GM20431 (cell line): Measurements from ENCODE around the gene ADCY3.

Experiments used
- in situ Hi-C: fragments of 300-500 bp; cut with MseI, MboI; formaldehyde crosslinking; loops from one replicate; pipeline ENCODE4 v1.15.0; 2020; ENCODE audit warnings: low sequenced_read_pairs; ENCODE audit not compliant: unreplicated experiment

Gene ADCY3

GRCh38 chr2:24926602-24927252 lies 6.7 kb upstream of the ADCY3 start:
- in situ Hi-C loops: no loop called here

DNA sequence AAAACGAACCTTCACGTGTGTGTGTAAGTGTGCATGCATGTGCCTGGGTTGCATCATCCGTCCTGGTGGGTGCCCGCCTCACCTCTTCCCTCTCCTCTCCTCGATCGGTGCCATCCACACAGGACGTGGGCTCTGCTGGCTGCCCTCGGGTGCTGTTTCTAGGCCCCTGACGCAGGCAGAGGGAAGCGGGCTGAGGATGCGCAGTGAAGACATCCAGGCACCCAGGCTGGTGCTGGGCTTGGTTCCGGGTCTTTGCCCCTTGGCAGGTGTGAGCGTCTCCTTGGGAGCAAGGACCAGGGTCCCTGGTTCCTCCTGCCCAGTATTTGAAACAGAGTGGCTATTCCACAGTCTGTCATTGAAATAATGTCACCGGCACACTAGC lies 6.2 kb upstream of the ADCY3 start:
- in situ Hi-C loops: no loop called here

- in situ Hi-C loops: no loop called here
Observed at GRCh38 chr2:24925815-24926214, 5.8 kb upstream of the ADCY3 start.

- in situ Hi-C loops: no loop called here
Observed at GRCh38 chr2:24924732-24925131, 4.7 kb upstream of the ADCY3 start.

- in situ Hi-C loops: no loop called here
Observed at GRCh38 chr2:24924266-24924665, 4.2 kb upstream of the ADCY3 start.

GRCh38 chr2:24923106-24923505 lies 3.1 kb upstream of the ADCY3 start:
- in situ Hi-C loops: no loop called here

- in situ Hi-C loops: no loop called here
Observed at GRCh38 chr2:24922556-24922955, 2.5 kb upstream of the ADCY3 start.

- in situ Hi-C loops: no loop called here
Observed at GRCh38 chr2:24920809-24921441, 888 bp upstream of the ADCY3 start.

DNA sequence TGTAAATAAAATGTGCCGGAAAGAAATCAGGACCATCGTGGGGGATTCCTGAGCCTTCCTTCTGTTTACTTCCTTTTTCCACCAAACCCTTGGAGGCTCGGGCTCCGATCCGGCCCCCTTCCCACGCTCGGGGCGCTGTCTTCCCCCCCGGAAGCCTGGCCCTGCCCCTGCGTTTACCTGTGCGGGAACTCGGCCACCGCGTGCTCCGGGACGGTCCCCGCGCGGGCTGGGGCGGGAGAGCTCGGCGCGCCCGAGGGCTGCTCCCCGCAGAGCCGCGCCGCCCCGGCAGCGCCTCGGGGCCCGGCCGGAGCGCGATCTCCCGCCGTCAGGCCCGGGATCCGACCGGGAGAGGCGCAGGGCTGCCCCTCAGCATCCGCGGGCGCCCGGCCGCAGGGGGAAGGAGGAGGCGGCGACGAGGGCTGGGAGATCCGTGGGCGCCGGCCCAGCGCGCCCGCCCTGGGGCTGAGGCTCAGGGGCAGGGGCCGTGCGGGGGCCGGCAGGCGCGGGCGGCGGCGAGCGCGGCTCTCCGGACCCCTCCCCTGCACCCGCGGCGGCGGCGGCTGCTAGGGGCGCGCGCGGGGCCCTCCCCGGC lies 435 bp downstream of the ADCY3 start:
- in situ Hi-C loops: no loop called here

- in situ Hi-C loops: no loop called here
Observed at GRCh38 chr2:24919037-24919505, 966 bp downstream of the ADCY3 start.

GRCh38 chr2:24918326-24919036 lies 1.6 kb downstream of the ADCY3 start:
- in situ Hi-C loops: no loop called here

GRCh38 chr2:24917731-24918325 lies 2.2 kb downstream of the ADCY3 start:
- in situ Hi-C loops: no loop called here

DNA sequence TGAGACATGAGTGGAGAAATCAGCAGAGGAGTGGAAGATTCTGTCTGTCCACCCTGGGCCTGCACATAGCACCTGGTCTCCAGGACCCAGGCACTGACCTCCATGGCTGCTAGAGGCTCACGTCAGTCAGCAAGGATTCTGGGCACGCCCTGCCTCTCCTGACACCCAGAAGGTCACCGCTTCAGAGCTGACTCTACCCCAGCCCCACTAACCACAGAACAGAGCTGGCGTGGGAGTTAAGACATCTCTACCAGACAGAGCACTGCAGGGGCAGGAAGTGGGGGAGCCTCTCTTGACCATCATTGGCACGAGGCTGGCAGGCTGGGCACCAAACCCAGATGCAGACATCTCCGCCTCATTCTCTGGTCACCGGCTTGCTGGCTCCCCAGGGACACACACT lies 3.0 kb downstream of the ADCY3 start:
- in situ Hi-C loops: no loop called here

- in situ Hi-C loops: no loop called here
Observed at GRCh38 chr2:24915796-24916195, 4.2 kb downstream of the ADCY3 start.

DNA sequence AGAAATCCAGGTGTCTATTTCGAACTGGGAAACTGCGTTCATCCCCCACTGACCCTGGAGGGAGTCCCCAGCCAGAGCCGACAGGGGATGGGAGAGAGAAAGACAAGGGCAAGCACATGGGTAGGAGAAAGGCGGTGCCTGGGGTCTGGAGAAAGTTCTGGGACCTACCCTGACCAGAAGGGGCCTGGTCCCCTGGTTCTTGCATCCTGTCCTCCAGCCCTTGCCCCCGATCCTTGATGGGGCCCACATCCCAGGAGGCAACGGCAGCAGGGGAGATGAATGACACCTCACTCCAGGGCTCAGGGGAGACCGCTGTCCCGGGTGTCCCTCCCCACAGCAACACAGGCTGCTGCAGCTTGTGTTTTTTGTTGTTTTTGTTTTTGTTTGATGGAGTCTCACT lies 4.9 kb downstream of the ADCY3 start:
- in situ Hi-C loops: no loop called here

- in situ Hi-C loops: no loop called here
Observed at GRCh38 chr2:24914713-24915112, 5.3 kb downstream of the ADCY3 start.

GRCh38 chr2:24913911-24914310 lies 6.1 kb downstream of the ADCY3 start:
- in situ Hi-C loops: no loop called here

DNA sequence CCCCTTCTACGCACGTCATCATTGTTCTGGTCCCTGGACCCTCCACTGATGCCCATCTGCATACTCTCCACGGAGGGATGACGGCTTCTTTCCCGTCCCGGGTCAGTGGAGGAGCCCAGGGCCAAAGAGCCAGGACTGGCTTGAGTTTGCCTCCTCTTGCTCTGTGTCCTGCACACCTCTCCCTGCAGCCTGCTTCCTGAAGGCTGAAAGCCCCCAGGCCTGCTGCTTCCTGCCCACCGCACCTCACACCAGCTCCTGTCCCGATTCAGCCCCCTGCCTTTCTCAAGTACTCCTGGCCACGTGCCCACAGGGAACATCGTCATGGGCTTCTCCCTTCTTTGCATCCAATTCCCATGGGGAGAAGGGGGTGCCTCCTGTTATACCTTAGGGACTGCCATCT lies 7.1 kb downstream of the ADCY3 start:
- in situ Hi-C loops: no loop called here

GRCh38 chr2:24912523-24912922 lies 7.5 kb downstream of the ADCY3 start:
- in situ Hi-C loops: no loop called here

GRCh38 chr2:24910245-24910644 lies 9.8 kb downstream of the ADCY3 start:
- in situ Hi-C loops: no loop called here
